K562 (cell line): ENCODE results near the gene GAL. TPM values are rescaled to one million over a fixed set of nuclear protein-coding genes. Genes with fewer than 3 reads are reported as not detected.
A peak's percentile ranks its signal among the peaks of the same experiment; 100 is the strongest.

Source experiments
- AFF1 ChIP-seq, 2 experiments: fragments of 450-650 bp; IDR thresholded peaks; 2 replicates each; pipeline ENCODE4 v1.6.1; 2018; ENCODE audit warnings: mild to moderate bottlenecking in 2 of 2, low read depth in 1 of 2; ENCODE audit not compliant: partially characterized antibody in 2 of 2
- ATF2 ChIP-seq: sonication (generic); formaldehyde crosslinking; IDR thresholded peaks from 2 replicates; pipeline ENCODE4 v1.8.1; 2022; ENCODE audit warnings: missing genetic modification reagents
- CBX8 ChIP-seq: fragments of 200-600 bp; sonication (generic); IDR thresholded peaks from 2 replicates; pipeline ENCODE4 v1.6.1; 2012; ENCODE audit warnings: borderline replicate concordance, mixed run types, low read depth, mild to moderate bottlenecking, moderate library complexity, mixed read lengths, low read length, control low read depth, inconsistent platforms; ENCODE audit not compliant: poor library complexity, severe bottlenecking; ENCODE audit errors: extremely low read depth
- CXXC5 ChIP-seq: fragments of 250-450 bp; sonication (Bioruptor Pico); IDR thresholded peaks from 2 replicates; pipeline ENCODE4 v1.8.0; 2022; ENCODE audit warnings: inconsistent platforms, mild to moderate bottlenecking, moderate library complexity
- ZNF445 ChIP-seq: fragments of 250-450 bp; sonication (Bioruptor Pico); IDR thresholded peaks from 2 replicates; pipeline ENCODE4 v1.4.0; 2020; ENCODE audit warnings: low read depth, mild to moderate bottlenecking, moderate library complexity
- ZNF507 ChIP-seq: conservative IDR thresholded peaks from 2 replicates; pipeline ENCODE4 v1.6.1; 2017; ENCODE audit warnings: missing genetic modification characterization, missing compliant biosample characterization
- ZNF511 ChIP-seq: sonication (generic); formaldehyde crosslinking; IDR thresholded peaks from 2 replicates; pipeline ENCODE4 v1.8.0; 2022; ENCODE audit warnings: mild to moderate bottlenecking, missing genetic modification reagents
- ZNF518B ChIP-seq: fragments of 250-450 bp; sonication (Bioruptor Pico); IDR thresholded peaks from 2 replicates; pipeline ENCODE4 v1.5.0; 2021; ENCODE audit warnings: mild to moderate bottlenecking, moderate library complexity
- ZNF639 ChIP-seq, 2 experiments: fragments of 200-800 bp in 1 of 2; sonication (Bioruptor generic) in 1 of 2; sonication (generic) in 1 of 2; formaldehyde crosslinking in 1 of 2; IDR thresholded peaks in 1 of 2; conservative IDR thresholded peaks in 1 of 2; 2 replicates each; pipeline versions ENCODE4 v1.5.0 to v1.6.1; 2016 to 2020; ENCODE audit warnings: missing compliant biosample characterization in 1 of 2, missing genetic modification characterization in 1 of 2, missing genetic modification reagents in 1 of 2
- polyA plus RNA-seq, 8 experiments: library from polyadenylated mRNA; depleted of rRNA in 4 of 8; stranded (reverse) in 5 of 8; unstranded in 3 of 8; fragments of >200 nt; fragmentation: Nextera tagmentation in 2 of 8; fragmentation: Illumina TruSeq in 1 of 8; extraction: Ambion mirVana in 2 of 8; extraction: Trizol in 1 of 8; gene quantifications; 2 replicates each; pipeline versions ENCODE4 v1.2.1 to v1.2.3, GENCODE V29; 2011 to 2014; ENCODE audit warnings: inconsistent platforms in 1 of 8, missing spikeins in 1 of 8
- total RNA-seq, 7 experiments: library from RNA; depleted of rRNA in 6 of 7; stranded (reverse); fragments of >200 nt in 6 of 7; fragmentation: Illumina TruSeq in 2 of 7; extraction: Trizol in 2 of 7; gene quantifications; 2 replicates each; pipeline versions ENCODE4 v1.2.1 to v1.2.3, GENCODE V29; 2011 to 2021; ENCODE audit warnings: low replicate concordance in 1 of 7

The GAL gene
- total and polyA plus RNA-seq, 9 of the 15 experiments (the other 6 are each of a cell fraction or from before 2014, with no cell fraction given): 10.6 to 119 (median 36.3) TPM

GRCh38 chr11:68684385-68685356 is at the start of gene GAL (continued):
- TF ChIP-seq ZNF639 (CRISPR knock-in tag; conservative IDR thresholded peaks at IDR 0.05 in 1 of 2, IDR thresholded peaks at IDR 0.05 in 1 of 2): no peak
- no peak for TF ChIP-seq CBX8
- TF ChIP-seq ZNF507 (tag): no peak
- TF ChIP-seq AFF1 (IDR thresholded peaks at IDR 0.05; ENCODE audit: low read depth in 1 of 2, partially characterized antibody in 2 of 2): no peak
- no peak for TF ChIP-seq ZNF518B
- TF ChIP-seq CXXC5 (CRISPR knock-in tag): peak; percentile 73
- TF ChIP-seq ZNF511: no peak
- no peak for TF ChIP-seq ZNF445 (CRISPR knock-in tag)
- 0 out of 2 replicates have a peak, but pooled peaks have one; percentile 14 for TF ChIP-seq ATF2 (CRISPR knock-in tag)
